ENCODE measurements around the gene FANCC.

DNA sequence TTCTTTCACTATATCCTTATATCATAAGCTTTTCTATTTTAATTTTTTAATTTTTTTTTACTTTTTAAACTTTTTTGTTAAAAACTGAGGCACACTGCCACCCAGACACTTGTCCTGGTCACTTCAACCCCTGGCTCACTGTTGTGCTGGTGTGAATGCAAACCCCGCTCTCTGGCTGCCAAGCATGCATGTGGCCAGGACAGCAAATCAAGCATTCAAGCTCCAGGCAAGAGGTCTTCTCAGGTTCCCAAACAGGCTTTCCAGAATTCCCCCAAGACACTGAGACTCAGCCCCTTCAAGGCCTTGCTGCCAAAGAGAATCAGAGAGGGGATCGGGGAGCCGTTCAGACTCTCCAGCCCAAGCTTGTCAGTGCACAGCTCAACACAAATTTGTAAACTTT, 139.9 kb downstream of the FANCC start:
- TF ChIP-seq, protein P1, sequence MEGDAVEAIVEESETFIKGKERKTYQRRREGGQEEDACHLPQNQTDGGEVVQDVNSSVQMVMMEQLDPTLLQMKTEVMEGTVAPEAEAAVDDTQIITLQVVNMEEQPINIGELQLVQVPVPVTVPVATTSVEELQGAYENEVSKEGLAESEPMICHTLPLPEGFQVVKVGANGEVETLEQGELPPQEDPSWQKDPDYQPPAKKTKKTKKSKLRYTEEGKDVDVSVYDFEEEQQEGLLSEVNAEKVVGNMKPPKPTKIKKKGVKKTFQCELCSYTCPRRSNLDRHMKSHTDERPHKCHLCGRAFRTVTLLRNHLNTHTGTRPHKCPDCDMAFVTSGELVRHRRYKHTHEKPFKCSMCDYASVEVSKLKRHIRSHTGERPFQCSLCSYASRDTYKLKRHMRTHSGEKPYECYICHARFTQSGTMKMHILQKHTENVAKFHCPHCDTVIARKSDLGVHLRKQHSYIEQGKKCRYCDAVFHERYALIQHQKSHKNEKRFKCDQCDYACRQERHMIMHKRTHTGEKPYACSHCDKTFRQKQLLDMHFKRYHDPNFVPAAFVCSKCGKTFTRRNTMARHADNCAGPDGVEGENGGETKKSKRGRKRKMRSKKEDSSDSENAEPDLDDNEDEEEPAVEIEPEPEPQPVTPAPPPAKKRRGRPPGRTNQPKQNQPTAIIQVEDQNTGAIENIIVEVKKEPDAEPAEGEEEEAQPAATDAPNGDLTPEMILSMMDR (IDR thresholded peaks at IDR 0.05; ENCODE audit: control extremely low read depth in 1 of 3, insufficient read depth in 1 of 3, low read depth in 1 of 3, low read length in 3 of 3): no peak
- TF ChIP-seq POLR2A (IDR thresholded peaks at IDR 0.05; ENCODE audit: control extremely low read depth in 1 of 2, low read depth in 2 of 2, low read length in 2 of 2) (no peak), EP300 (IDR thresholded peaks at IDR 0.05; ENCODE audit: borderline replicate concordance in 1 of 2, low read depth in 2 of 2, low read length in 2 of 2) (no peak), HDAC2 (IDR thresholded peaks at IDR 0.05; ENCODE audit: borderline replicate concordance in 1 of 2, low read depth in 2 of 2, low read length in 2 of 2) (no peak), SP2 (IDR thresholded peaks at IDR 0.05; ENCODE audit: low read length) (no peak), RAD21 (IDR thresholded peaks at IDR 0.05 in 1 of 2, conservative IDR thresholded peaks at IDR 0.05 in 1 of 2; ENCODE audit: low read depth in 2 of 2, low read length in 2 of 2) (no peak), CBX5 (IDR thresholded peaks at IDR 0.05; ENCODE audit: low read depth, low read length) (no peak), USF2 (IDR thresholded peaks at IDR 0.05; ENCODE audit: low read length) (no peak), RFX5 (IDR thresholded peaks at IDR 0.05; ENCODE audit: borderline replicate concordance, low read depth, low read length) (no peak), NRF1 (IDR thresholded peaks at IDR 0.05; ENCODE audit: low read depth, low read length) (no peak)
- TF ChIP-seq, protein P2, sequence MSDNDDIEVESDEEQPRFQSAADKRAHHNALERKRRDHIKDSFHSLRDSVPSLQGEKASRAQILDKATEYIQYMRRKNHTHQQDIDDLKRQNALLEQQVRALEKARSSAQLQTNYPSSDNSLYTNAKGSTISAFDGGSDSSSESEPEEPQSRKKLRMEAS (IDR thresholded peaks at IDR 0.05): no peak
